Chondrocyte (in vitro differentiated cells): Measurements from ENCODE around the gene ITGA7. TPM values are rescaled to one million over a fixed set of nuclear protein-coding genes. Genes with fewer than 3 reads are reported as not detected.

ENCODE experiments used
- DNase-seq: peaks from one replicate; pipeline ENCODE4 v3.0.0; 2021; ENCODE audit warnings: mixed read lengths, low spot score
- H3K27ac Mint-ChIP-seq: one replicate; pipeline ENCODE4 v1.8.0; 2021; ENCODE audit warnings: mild to moderate bottlenecking, moderate library complexity, mixed read lengths; ENCODE audit not compliant: unreplicated experiment
- H3K27me3 Mint-ChIP-seq: 2 replicates; pipeline ENCODE4 v1.8.0; 2021; ENCODE audit warnings: low read depth, mixed read lengths
- H3K36me3 Mint-ChIP-seq: 2 replicates; pipeline ENCODE4 v1.8.0; 2021; ENCODE audit warnings: low read depth, mixed read lengths
- H3K4me1 Mint-ChIP-seq: 2 replicates; pipeline ENCODE4 v1.8.0; 2021; ENCODE audit warnings: low read depth, mild to moderate bottlenecking, mixed read lengths
- H3K4me3 Mint-ChIP-seq: one replicate; pipeline ENCODE4 v1.8.0; 2021; ENCODE audit warnings: mild to moderate bottlenecking, moderate library complexity, mixed read lengths; ENCODE audit not compliant: unreplicated experiment
- H3K9me3 Mint-ChIP-seq: 2 replicates; pipeline ENCODE4 v1.8.0; 2021; ENCODE audit warnings: low read depth, mixed read lengths
- CTCF ChIP-seq: fragments of 200-600 bp; sonication (generic); IDR thresholded peaks from 2 replicates; pipeline ENCODE4 v1.5.0; 2021; ENCODE audit warnings: antibody characterized with exemption, mild to moderate bottlenecking, moderate library complexity
- total RNA-seq: library from RNA; stranded (reverse); gene quantifications from 3 replicates; pipeline ENCODE4 v1.2.1, GENCODE V29; 2021

Gene ITGA7
- total RNA-seq, 1 donor from 2014 or later, result 31.6 TPM

DNA sequence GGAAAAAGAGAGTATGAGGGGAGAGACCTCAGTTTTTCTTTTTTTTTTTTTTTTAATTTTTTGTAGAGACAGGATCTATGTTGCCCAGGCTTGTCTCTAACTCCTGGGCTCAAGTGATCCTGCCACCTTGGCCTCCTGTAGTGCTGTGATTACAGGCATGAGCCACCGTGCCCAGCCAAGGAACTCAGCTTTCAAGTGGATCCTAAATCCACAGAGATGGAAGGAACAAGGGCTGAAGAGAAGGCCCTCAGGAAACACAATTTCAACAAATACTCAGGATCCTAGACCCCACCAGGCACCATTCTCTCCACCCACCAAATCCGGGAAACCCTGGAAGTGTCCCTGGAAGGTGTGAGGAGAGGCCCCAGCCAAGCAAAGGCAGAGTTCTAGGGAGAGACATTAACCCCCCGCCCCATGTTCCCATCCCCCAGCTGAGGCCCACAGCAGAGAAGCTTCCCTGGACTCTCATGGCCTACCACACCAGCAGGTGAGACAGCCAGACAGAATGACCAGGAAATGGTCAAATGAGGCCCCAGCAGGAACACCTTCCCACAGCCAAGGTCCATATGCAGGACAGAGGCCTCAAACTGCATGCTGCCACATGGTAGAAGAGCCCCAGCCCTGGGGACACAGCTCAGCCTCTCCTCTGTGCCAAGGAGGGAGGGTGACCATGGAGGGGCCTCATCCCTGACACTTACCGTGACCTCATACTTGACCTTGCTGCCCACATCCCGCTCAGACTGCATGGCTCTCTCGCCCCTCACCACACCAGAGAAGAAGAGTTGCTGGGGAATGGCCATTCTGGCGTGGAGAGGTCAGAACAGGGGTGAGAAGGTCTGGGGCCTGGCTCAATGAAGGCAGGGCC lies 14.1 kb downstream of the ITGA7 start:
- H3K36me3 Mint-ChIP-seq, result peaks cover 4% of the 10 kb centered on the region
- H3K27me3 Mint-ChIP-seq, result no peaks in the 10 kb centered on the region
- no peaks in the 10 kb centered on the region for H3K4me1 Mint-ChIP-seq
- DNase-seq, result peak; percentile 72
- H3K27ac Mint-ChIP-seq, result no peak overlapping the region
- H3K4me3 Mint-ChIP-seq, result no peak overlapping the region
- TF ChIP-seq CTCF, result no peak
- H3K9me3 Mint-ChIP-seq, result no peaks in the 10 kb centered on the region

DNA sequence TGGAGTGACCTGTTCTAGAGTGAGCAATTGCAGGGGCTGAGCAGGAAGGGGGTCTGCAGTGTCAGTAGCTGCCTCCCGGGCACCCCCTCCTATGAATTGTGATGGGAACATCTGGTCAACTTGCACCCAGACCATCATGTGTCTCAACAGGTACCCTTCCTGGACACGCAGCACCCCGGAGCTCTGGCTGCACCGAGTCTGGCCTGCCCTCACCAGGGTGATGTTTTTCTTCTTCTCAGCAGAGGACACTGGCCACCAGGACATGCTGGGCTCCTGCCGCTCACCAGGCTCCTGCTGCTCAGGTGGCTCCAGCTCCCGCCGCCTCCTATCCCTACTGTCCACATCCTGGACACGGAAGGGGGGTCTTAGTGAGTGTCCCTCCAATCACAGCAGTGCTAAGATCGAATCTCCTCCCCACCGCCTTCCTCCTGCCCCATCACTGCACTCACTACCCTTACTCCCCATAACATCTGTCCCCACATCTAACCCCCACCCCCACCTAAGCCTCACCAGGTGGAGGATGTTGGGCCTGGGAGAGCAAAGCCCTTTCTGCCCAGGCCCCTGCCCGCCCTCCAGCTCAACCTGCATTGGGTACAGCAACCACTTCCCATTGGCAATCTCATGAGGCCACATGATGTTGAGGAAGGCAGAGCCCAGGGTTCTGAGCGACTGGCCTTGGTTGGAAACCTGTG lies 14.9 kb downstream of the ITGA7 start:
- Mint-ChIP-seq H3K4me3 (no peak overlapping the region), H3K27me3 (no peaks in the 10 kb centered on the region), H3K36me3 (peaks cover 4% of the 10 kb centered on the region), H3K9me3 (no peaks in the 10 kb centered on the region), H3K27ac (no peak overlapping the region), H3K4me1 (no peaks in the 10 kb centered on the region)
- peak; percentile 68 for DNase-seq
- no peak for TF ChIP-seq CTCF

GRCh38 chr12:55688716-55689655 lies 18.7 kb downstream of the ITGA7 start:
- Mint-ChIP-seq H3K27me3 (peaks cover 9% of the 10 kb centered on the region), H3K9me3 (no peaks in the 10 kb centered on the region), H3K27ac (no peak overlapping the region), H3K36me3 (peaks cover 7% of the 10 kb centered on the region), H3K4me1 (no peaks in the 10 kb centered on the region), H3K4me3 (no peak overlapping the region)
- peak; percentile 75 for DNase-seq
- TF ChIP-seq CTCF, result no peak

GRCh38 chr12:55687746-55688145 lies 20.0 kb downstream of the ITGA7 start:
- peak; percentile 53 for DNase-seq
- H3K9me3 Mint-ChIP-seq, result no peaks in the 10 kb centered on the region
- no peaks in the 10 kb centered on the region for H3K4me1 Mint-ChIP-seq
- H3K27me3 Mint-ChIP-seq, result peaks cover 14% of the 10 kb centered on the region
- peaks cover 4% of the 10 kb centered on the region for H3K36me3 Mint-ChIP-seq
- no peak overlapping the region for H3K27ac Mint-ChIP-seq
- no peak overlapping the region for H3K4me3 Mint-ChIP-seq
- TF ChIP-seq CTCF, result no peak
